ENCODE data around the gene GUCA1C.

The GUCA1C gene, protein sequence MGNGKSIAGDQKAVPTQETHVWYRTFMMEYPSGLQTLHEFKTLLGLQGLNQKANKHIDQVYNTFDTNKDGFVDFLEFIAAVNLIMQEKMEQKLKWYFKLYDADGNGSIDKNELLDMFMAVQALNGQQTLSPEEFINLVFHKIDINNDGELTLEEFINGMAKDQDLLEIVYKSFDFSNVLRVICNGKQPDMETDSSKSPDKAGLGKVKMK

GRCh38 chr3:108953700-108954099, at the start of gene GUCA1C:
GUCA1C (minus strand) TSS chr3:108953879; CDS start chr3:108953762, 117 bp downstream.
- TF ChIP-seq, protein P1, sequence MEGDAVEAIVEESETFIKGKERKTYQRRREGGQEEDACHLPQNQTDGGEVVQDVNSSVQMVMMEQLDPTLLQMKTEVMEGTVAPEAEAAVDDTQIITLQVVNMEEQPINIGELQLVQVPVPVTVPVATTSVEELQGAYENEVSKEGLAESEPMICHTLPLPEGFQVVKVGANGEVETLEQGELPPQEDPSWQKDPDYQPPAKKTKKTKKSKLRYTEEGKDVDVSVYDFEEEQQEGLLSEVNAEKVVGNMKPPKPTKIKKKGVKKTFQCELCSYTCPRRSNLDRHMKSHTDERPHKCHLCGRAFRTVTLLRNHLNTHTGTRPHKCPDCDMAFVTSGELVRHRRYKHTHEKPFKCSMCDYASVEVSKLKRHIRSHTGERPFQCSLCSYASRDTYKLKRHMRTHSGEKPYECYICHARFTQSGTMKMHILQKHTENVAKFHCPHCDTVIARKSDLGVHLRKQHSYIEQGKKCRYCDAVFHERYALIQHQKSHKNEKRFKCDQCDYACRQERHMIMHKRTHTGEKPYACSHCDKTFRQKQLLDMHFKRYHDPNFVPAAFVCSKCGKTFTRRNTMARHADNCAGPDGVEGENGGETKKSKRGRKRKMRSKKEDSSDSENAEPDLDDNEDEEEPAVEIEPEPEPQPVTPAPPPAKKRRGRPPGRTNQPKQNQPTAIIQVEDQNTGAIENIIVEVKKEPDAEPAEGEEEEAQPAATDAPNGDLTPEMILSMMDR (IDR thresholded peaks at IDR 0.05; ENCODE audit: borderline replicate concordance, control extremely low read depth, extremely low read depth, insufficient read depth, missing control alignments) = no peak
- no peak for DNase-seq (ENCODE audit: low spot score)
- in situ Hi-C loops (cut with MboI; ENCODE audit: low sequenced_read_pairs, unreplicated experiment) = no loop called here

DNA sequence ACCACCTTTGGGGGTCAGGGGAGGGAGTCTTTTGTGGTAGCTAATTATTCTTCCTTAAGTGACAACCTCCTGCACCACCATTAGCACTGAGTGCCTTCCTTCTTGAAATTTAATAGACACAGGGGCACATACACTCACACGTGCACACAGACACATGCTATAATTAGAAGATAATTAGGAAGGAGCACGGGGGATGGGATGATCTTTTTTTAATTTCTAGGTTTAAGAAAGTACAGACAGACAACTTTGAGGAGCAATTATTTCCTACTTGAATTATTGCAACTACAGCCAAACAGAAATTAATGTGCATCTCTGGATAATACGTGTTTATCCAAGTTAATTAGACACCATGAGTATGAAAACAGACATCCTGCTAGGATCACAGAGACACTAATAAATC, 44.8 kb upstream of the GUCA1C start:
- in situ Hi-C loops (cut with MboI; ENCODE audit: low sequenced_read_pairs, unreplicated experiment) = no loop called here
- no peak for DNase-seq (ENCODE audit: low spot score)
- TF ChIP-seq, protein P1 (IDR thresholded peaks at IDR 0.05; ENCODE audit: borderline replicate concordance, control extremely low read depth, extremely low read depth, insufficient read depth, missing control alignments) = no peak

DNA sequence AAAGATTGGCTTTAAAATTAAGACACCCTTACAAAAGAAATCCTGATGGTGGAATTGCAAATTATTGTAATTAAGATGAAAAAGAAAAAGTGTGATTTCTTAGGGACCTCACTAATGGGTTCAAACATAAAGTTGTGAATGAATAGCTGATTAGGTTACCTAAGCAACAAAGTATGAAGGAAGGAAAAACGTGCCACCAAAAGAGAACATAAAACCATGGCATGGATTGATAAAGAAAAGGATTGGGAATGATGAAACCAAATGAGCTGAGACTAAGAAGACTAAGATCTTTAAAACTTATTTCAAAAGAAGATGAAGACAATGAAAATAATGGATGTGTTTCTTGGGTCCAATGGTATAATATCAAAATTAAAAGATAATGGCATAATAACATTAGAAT, 32.2 kb upstream of the GUCA1C start:
- in situ Hi-C loops (cut with MboI; ENCODE audit: low sequenced_read_pairs, unreplicated experiment) = no loop called here
- DNase-seq (ENCODE audit: low spot score) = no peak
- TF ChIP-seq, protein P1 (IDR thresholded peaks at IDR 0.05; ENCODE audit: borderline replicate concordance, control extremely low read depth, extremely low read depth, insufficient read depth, missing control alignments) = no peak

GRCh38 chr3:108983051-108983450, 29.4 kb upstream of the GUCA1C start:
- DNase-seq (ENCODE audit: low spot score) = no peak
- in situ Hi-C loops (cut with MboI; ENCODE audit: low sequenced_read_pairs, unreplicated experiment) = no loop called here
- TF ChIP-seq, protein P1 (IDR thresholded peaks at IDR 0.05; ENCODE audit: borderline replicate concordance, control extremely low read depth, extremely low read depth, insufficient read depth, missing control alignments) = no peak

DNA sequence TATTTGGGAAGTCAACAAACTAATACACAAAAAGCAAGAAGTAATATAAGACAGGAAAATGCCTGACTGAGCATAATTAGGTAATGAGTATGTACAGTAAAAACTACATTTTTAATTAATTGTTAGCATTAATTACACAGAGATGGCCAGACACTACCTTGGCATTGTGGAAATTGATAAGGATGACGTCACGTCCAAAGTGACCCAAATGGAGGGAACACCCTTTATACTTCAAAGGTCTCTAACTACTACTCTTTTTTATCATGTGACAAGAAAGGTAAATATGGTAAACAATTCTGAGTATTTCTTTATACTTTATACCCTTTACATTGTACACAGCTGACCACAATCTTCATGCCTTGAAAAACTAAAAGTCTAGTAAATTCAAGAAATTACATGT, 22.4 kb upstream of the GUCA1C start:
- in situ Hi-C loops (cut with MboI; ENCODE audit: low sequenced_read_pairs, unreplicated experiment) = no loop called here
- TF ChIP-seq, protein P1 (IDR thresholded peaks at IDR 0.05; ENCODE audit: borderline replicate concordance, control extremely low read depth, extremely low read depth, insufficient read depth, missing control alignments) = no peak

GRCh38 chr3:108973019-108973418, 19.3 kb upstream of the GUCA1C start:
- no peak for DNase-seq (ENCODE audit: low spot score)
- TF ChIP-seq, protein P1 (IDR thresholded peaks at IDR 0.05; ENCODE audit: borderline replicate concordance, control extremely low read depth, extremely low read depth, insufficient read depth, missing control alignments) = no peak
- in situ Hi-C loops (cut with MboI; ENCODE audit: low sequenced_read_pairs, unreplicated experiment) = no loop called here

More for the DNA sequence above, 22.4 kb upstream of the GUCA1C start:
- DNase-seq (ENCODE audit: low spot score) = no peak
